ENCODE results near the gene FAM149A. TPM values are rescaled to one million over a fixed set of nuclear protein-coding genes. Genes with fewer than 3 reads are reported as not detected.

The FAM149A gene
- total and polyA plus RNA-seq, 10 of the 15 experiments (the other 5 are each of a cell fraction or from before 2014, with no cell fraction given): 0.38 to 1.9 (median 0.99) TPM

- TF ChIP-seq YBX1 (IDR thresholded peaks at IDR 0.05): no peak
- TF ChIP-seq TARDBP (IDR thresholded peaks at IDR 0.05; ENCODE audit: borderline replicate concordance): no peak
- no peak for TF ChIP-seq NFIC (IDR thresholded peaks at IDR 0.05; ENCODE audit: low read depth, low read length)
- no peak for TF ChIP-seq MLLT1 (IDR thresholded peaks at IDR 0.05)
- no peak for TF ChIP-seq IKZF1 (conservative IDR thresholded peaks at IDR 0.05)
- no peak for TF ChIP-seq SP1 (IDR thresholded peaks at IDR 0.05; ENCODE audit: low read depth, low read length)
- TF ChIP-seq MXI1 (IDR thresholded peaks at IDR 0.05; ENCODE audit: low read depth, low read length): no peak
Observed at GRCh38 chr4:186196063-186196462, 91.6 kb downstream of the FAM149A start (continued).

GRCh38 chr4:186200516-186200915 lies 96.0 kb downstream of the FAM149A start:
- no peak for TF ChIP-seq CBX3 (IDR thresholded peaks at IDR 0.05; ENCODE audit: borderline replicate concordance, low read depth)
- no peak for TF ChIP-seq SRF (IDR thresholded peaks at IDR 0.05; ENCODE audit: low read depth in 2 of 2, low read length in 2 of 2)
- TF ChIP-seq KAT2A (conservative IDR thresholded peaks at IDR 0.05; ENCODE audit: control insufficient read depth, low read depth, low read length): no peak
- no peak for TF ChIP-seq BRCA1 (IDR thresholded peaks at IDR 0.05; ENCODE audit: low read depth, low read length)
- no peak for TF ChIP-seq YY1 (IDR thresholded peaks at IDR 0.05; ENCODE audit: low read depth, low read length)
- no TSS peak for BruUV-seq (replicated peaks)
- Histone ChIP-seq H3K9me3 (replicated peaks; ENCODE audit: control insufficient read depth, insufficient read depth, low read length) (no peaks in the 10 kb centered on the region), H4K20me1 (ENCODE audit: control insufficient read depth, insufficient read depth) (no peaks in the 10 kb centered on the region), H3K79me2 (ENCODE audit: control insufficient read depth, insufficient read depth, low read length) (no peaks in the 10 kb centered on the region), H3K36me3 (ENCODE audit: control insufficient read depth in 2 of 2, insufficient read depth in 2 of 2, low read length in 1 of 2) (no peaks in the 10 kb centered on the region), H2AFZ (ENCODE audit: control insufficient read depth, low read depth, low read length) (no peak overlapping the region), H3K4me3 (no peak overlapping the region), H3K4me2 (ENCODE audit: control insufficient read depth, insufficient read depth) (no peak overlapping the region), H3K27me3 (replicated peaks in 1 of 2; ENCODE audit: control insufficient read depth in 2 of 2, insufficient read depth in 2 of 2, low read length in 1 of 2) (no peaks in the 10 kb centered on the region), H3K9ac (ENCODE audit: control insufficient read depth, insufficient read depth, low read length) (no peak overlapping the region), H3K4me1 (ENCODE audit: control insufficient read depth, insufficient read depth, low read length) (no peaks in the 10 kb centered on the region), H3K27ac (ENCODE audit: control insufficient read depth, insufficient read depth) (no peak overlapping the region)
- SMC1A ChIA-PET (ENCODE audit: uncharacterized antibody, unreplicated experiment): no interaction called here
- ATAC-seq (no peak), DNase-seq (ENCODE audit: low read depth, low spot score) (no peak), FAIRE-seq (no peak)
- 79% methylated on average over 6 of the region's 6 CpGs for WGBS (ENCODE audit: insufficient coverage, insufficient replicate concordance, low lambda C conversion rate, missing lambda C conversion rate)
- in situ Hi-C loops (cut with MboI) (no loop called here), intact Hi-C loops (cut with micrococcal nuclease; ENCODE audit: unreplicated experiment) (loop anchor here (2.0 kb wide), 1 partner anchor 132 kb away; the partner anchor contains the start of gene TLR3)
- RAD21 ChIA-PET (ENCODE audit: unreplicated experiment): no interaction called here
- POLR2A ChIA-PET: no interaction called here
- CTCF ChIA-PET: no interaction called here

All from GM12878 (cell line).